CD8-positive, alpha-beta memory T cell (primary cell): ENCODE data around the gene TCF7. TPM values are rescaled to one million over a fixed set of nuclear protein-coding genes. Genes with fewer than 3 reads are reported as not detected.

Experiments used
- CTCF ChIA-PET: fragments of 350-600 bp; sonication (Branson Sonifier 250); formaldehyde crosslinking; loops from one replicate; lab custom pipeline; 2021; ENCODE audit warnings: antibody characterized with exemption; lab: Charles Lee
- POLR2A ChIA-PET: fragments of 350-600 bp; sonication (Branson Sonifier 250); formaldehyde crosslinking; loops from one replicate; lab custom pipeline; 2021; ENCODE audit warnings: antibody characterized with exemption; lab: Charles Lee
- DNase-seq, 5 donors: peaks; one replicate each; pipeline versions ENCODE4 v3.0.0 to v3.0.0-alpha.2; 2020 to 2022; ENCODE audit warnings: mixed read lengths in 1 of 5
- H3K27ac ChIP-seq: one replicate; pipeline ENCODE4 v1.7.0; 2013; ENCODE audit warnings: low read depth, mild to moderate bottlenecking, low read length, moderate library complexity
- H3K27me3 ChIP-seq: 2 replicates; pipeline ENCODE4 v1.7.0; 2013; ENCODE audit warnings: low read length, mild to moderate bottlenecking; ENCODE audit not compliant: insufficient read depth, poor library complexity, severe bottlenecking
- H3K36me3 ChIP-seq: 2 replicates; pipeline ENCODE4 v1.7.0; 2013; ENCODE audit warnings: mild to moderate bottlenecking, low read length, moderate library complexity; ENCODE audit not compliant: insufficient read depth
- H3K4me1 ChIP-seq: 2 replicates; pipeline ENCODE4 v1.7.0; 2013; ENCODE audit warnings: mild to moderate bottlenecking, low read length, moderate library complexity; ENCODE audit not compliant: insufficient read depth
- H3K4me3 ChIP-seq: 2 replicates; pipeline ENCODE4 v1.7.0; 2013; ENCODE audit warnings: mild to moderate bottlenecking, low read length
- H3K9me3 ChIP-seq: 2 replicates; pipeline ENCODE4 v1.7.0; 2013; ENCODE audit warnings: mild to moderate bottlenecking, low read length
- H3K27ac Mint-ChIP-seq, 8 donors: one replicate each; pipeline ENCODE4 v1.8.0; 2020 to 2021; ENCODE audit warnings: mixed read lengths in 8 of 8, mild to moderate bottlenecking in 6 of 8, inconsistent platforms in 3 of 8, moderate library complexity in 3 of 8
- H3K27me3 Mint-ChIP-seq, 2 donors: one replicate each; pipeline ENCODE4 v1.8.0; 2020 to 2021; ENCODE audit warnings: mixed read lengths in 2 of 2, mild to moderate bottlenecking in 1 of 2, moderate library complexity in 1 of 2
- H3K36me3 Mint-ChIP-seq, 3 donors: one replicate each; pipeline ENCODE4 v1.8.0; 2020 to 2021; ENCODE audit warnings: mixed read lengths in 3 of 3, inconsistent platforms in 1 of 3, mild to moderate bottlenecking in 1 of 3
- H3K4me1 Mint-ChIP-seq, 3 donors: one replicate each; pipeline ENCODE4 v1.8.0; 2020 to 2021; ENCODE audit warnings: mixed read lengths in 3 of 3, inconsistent platforms in 1 of 3, mild to moderate bottlenecking in 1 of 3
- H3K4me3 Mint-ChIP-seq, 7 donors: one replicate each; pipeline ENCODE4 v1.8.0; 2020 to 2021; ENCODE audit warnings: mixed read lengths in 7 of 7, mild to moderate bottlenecking in 6 of 7, moderate library complexity in 4 of 7, inconsistent platforms in 2 of 7
- H3K9me3 Mint-ChIP-seq, 5 donors: one replicate each; pipeline ENCODE4 v1.8.0; 2020 to 2022; ENCODE audit warnings: mixed read lengths in 5 of 5, mild to moderate bottlenecking in 3 of 5, moderate library complexity in 2 of 5, inconsistent platforms in 1 of 5
- polyA plus RNA-seq: library from polyadenylated mRNA; unstranded; fragments of 300-500 nt; fragmentation: Illumina TruSeq; gene quantifications from one replicate; pipeline ENCODE4 v1.2.3, GENCODE V29; 2021
- total RNA-seq, 2 experiments: library from RNA; stranded (reverse); gene quantifications; one replicate each; pipeline ENCODE4 v1.2.3, GENCODE V29; 2021

The TCF7 gene
- total and polyA plus RNA-seq, 3 experiments from 2014 or later = 85.2 to 344 (median 89.7) TPM

- peaks cover 86 to 99% (median 97%) of the 10 kb centered on the region in 3 donors for H3K4me1 Mint-ChIP-seq
- H3K9me3 Mint-ChIP-seq = no peaks in the 10 kb centered on the region
- DNase-seq = peak; percentile 63 to 89 (median 85)
- peak overlapping the region; percentile 65 for H3K27ac ChIP-seq
- no peaks in the 10 kb centered on the region for H3K27me3 ChIP-seq
- no peaks in the 10 kb centered on the region for H3K9me3 ChIP-seq
- H3K27ac Mint-ChIP-seq = peak overlapping the region; percentile 63 to 100 (median 98)
- CTCF ChIA-PET = interaction anchor here (0.9 to 5.8 kb wide), 2 partner anchors 54 to 82 kb away, joined by 3 to 50 read pairs; partner anchors contain the start of gene SKP1
- peaks cover 72% of the 10 kb centered on the region for H3K36me3 ChIP-seq
- peak overlapping the region; percentile 91 to 99 (median 96) for H3K4me3 Mint-ChIP-seq
- peaks cover 0 to 2% of the 10 kb centered on the region in 2 donors for H3K27me3 Mint-ChIP-seq
- H3K4me1 ChIP-seq = peaks cover 94% of the 10 kb centered on the region
- H3K36me3 Mint-ChIP-seq = peaks cover 24 to 97% (median 39%) of the 10 kb centered on the region in 3 donors
- POLR2A ChIA-PET = interaction anchor here (0.6 to 16.0 kb wide), 8 partner anchors 5 to 83 kb away, joined by 3 to 272 read pairs (median 4); partner anchors contain the start of gene TCF7
- peak overlapping the region; percentile 79 for H3K4me3 ChIP-seq
Measured at GRCh38 chr5:134122530-134122929, 8.0 kb downstream of the TCF7 start.

DNA sequence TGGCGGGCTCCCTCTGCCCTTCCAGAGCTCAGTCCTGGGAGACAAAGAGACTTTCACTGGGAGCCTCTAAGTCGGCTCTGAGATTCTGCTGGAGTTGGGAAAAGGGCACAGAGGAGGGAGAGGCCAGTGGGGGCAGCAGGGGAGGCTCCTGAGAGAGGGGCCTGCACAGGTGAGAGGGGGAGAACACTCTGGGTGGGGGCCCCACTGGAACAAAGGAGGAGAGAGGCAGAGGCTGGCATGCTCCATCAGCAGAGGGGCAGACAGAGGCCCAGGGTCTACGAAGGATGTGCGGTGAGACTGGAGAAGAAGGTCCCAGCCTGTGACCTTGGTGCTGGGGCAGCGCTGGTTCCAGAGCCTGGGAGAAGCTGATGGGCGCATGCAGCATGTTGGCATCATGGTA, 8.9 kb downstream of the TCF7 start:
- POLR2A ChIA-PET = interaction anchor here (6.1 to 16.0 kb wide), 3 partner anchors 5 to 16 kb away, joined by 48 to 272 read pairs (median 272); partner anchors contain the start of gene TCF7
- H3K27me3 Mint-ChIP-seq = peaks cover 0 to 2% of the 10 kb centered on the region in 2 donors
- CTCF ChIA-PET = interaction anchor here (5.8 kb wide), 1 partner anchor 83 kb away, joined by 50 read pairs; no protein-coding TSS in a partner anchor
- peaks cover 94% of the 10 kb centered on the region for H3K4me1 ChIP-seq
- no peaks in the 10 kb centered on the region for H3K9me3 Mint-ChIP-seq
- peak overlapping the region; percentile 82 to 100 (median 98) for H3K27ac Mint-ChIP-seq
- H3K27ac ChIP-seq = peak overlapping the region; percentile 65
- peak overlapping the region; percentile 91 to 99 (median 96) for H3K4me3 Mint-ChIP-seq
- no peaks in the 10 kb centered on the region for H3K27me3 ChIP-seq
- DNase-seq = no peak
- H3K36me3 Mint-ChIP-seq = peaks cover 20 to 97% (median 37%) of the 10 kb centered on the region in 3 donors
- H3K9me3 ChIP-seq = no peaks in the 10 kb centered on the region
- H3K4me3 ChIP-seq = peak overlapping the region; percentile 79
- H3K4me1 Mint-ChIP-seq = peaks cover 88 to 99% (median 99%) of the 10 kb centered on the region in 3 donors
- H3K36me3 ChIP-seq = peaks cover 72% of the 10 kb centered on the region

DNA sequence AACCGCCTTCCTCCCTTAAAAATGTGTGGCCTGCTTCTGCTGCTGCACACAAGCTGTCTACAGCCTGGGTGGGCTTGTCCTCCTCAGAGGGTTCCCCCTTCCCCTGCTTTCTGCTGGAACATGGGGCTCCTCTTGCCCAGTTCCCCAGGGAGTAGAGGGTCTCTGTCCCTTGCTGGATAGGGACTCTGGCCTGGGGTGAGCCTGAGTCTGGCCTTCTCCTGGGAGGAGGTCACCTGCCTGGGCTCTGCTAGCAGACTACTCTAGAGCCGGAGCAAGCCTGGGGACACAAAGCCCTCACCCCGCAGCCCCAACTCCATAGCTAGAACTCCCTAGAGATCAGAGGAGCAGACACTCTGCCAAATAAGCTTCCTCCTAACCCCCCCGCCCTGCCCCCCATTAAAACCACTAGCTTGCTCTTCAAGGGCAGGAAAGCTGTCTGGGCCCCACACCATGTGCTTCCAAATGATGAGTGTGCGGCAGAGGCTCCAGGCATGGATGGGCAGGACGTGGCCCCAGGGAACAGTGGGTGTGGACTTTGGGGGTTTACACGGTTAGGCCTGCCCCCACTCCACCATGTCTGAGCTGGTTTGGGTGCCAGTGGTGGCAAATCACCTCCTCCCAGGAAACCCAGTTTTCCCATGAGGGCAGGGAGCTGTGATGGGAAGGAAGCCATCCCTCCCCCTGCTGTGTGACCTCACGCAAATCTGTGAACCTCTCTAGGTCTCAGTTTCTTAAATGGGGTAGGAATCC, 10.0 kb downstream of the TCF7 start:
- H3K9me3 Mint-ChIP-seq = no peaks in the 10 kb centered on the region

GRCh38 chr5:134125039-134126015, 10.8 kb downstream of the TCF7 start:
- H3K27ac ChIP-seq = peak overlapping the region; percentile 9
- Mint-ChIP-seq H3K4me1 (peaks cover 89 to 99% (median 99%) of the 10 kb centered on the region in 3 donors), H3K27ac (peak overlapping the region; percentile 92 to 100 (median 98)), H3K9me3 (no peaks in the 10 kb centered on the region), H3K4me3 (peak overlapping the region; percentile 91 to 99 (median 96)), H3K36me3 (peaks cover 11 to 97% (median 25%) of the 10 kb centered on the region in 3 donors), H3K27me3 (peaks cover 0 to 2% of the 10 kb centered on the region in 2 donors)
- H3K4me1 ChIP-seq = peaks cover 100% of the 10 kb centered on the region
- H3K4me3 ChIP-seq = peak overlapping the region; percentile 79
- no peaks in the 10 kb centered on the region for H3K9me3 ChIP-seq
- no peak for DNase-seq
- no peaks in the 10 kb centered on the region for H3K27me3 ChIP-seq
- POLR2A ChIA-PET = interaction anchor here (0.6 to 16.0 kb wide), 10 partner anchors 3 to 93 kb away, joined by 3 to 272 read pairs (median 4); partner anchors contain the start of gene TCF7
- CTCF ChIA-PET = interaction anchor here (0.8 to 5.8 kb wide), 4 partner anchors 47 to 85 kb away, joined by 3 to 50 read pairs (median 4); no protein-coding TSS in a partner anchor
- peaks cover 63% of the 10 kb centered on the region for H3K36me3 ChIP-seq

More for the DNA sequence above, 10.0 kb downstream of the TCF7 start:
- H3K36me3 Mint-ChIP-seq = peaks cover 18 to 97% (median 34%) of the 10 kb centered on the region in 3 donors
- ChIA-PET POLR2A (interaction anchor here (0.7 to 16.0 kb wide), 9 partner anchors 4 to 85 kb away, joined by 3 to 272 read pairs (median 4); partner anchors contain the start of gene TCF7), CTCF (interaction anchor here (0.8 to 5.8 kb wide), 4 partner anchors 47 to 84 kb away, joined by 3 to 50 read pairs (median 4); no protein-coding TSS in a partner anchor)
- H3K27ac ChIP-seq = peak overlapping the region; percentile 9
- H3K4me1 ChIP-seq = peaks cover 98% of the 10 kb centered on the region
- peak overlapping the region; percentile 91 to 99 (median 96) for H3K4me3 Mint-ChIP-seq
- peaks cover 71% of the 10 kb centered on the region for H3K36me3 ChIP-seq
- peak in 4 of 5 donors; percentile 33 to 74 (median 60) for DNase-seq
- H3K27me3 ChIP-seq = no peaks in the 10 kb centered on the region
- peaks cover 89 to 99% (median 99%) of the 10 kb centered on the region in 3 donors for H3K4me1 Mint-ChIP-seq
- peaks cover 0 to 2% of the 10 kb centered on the region in 2 donors for H3K27me3 Mint-ChIP-seq
- H3K9me3 ChIP-seq = no peaks in the 10 kb centered on the region
- peak overlapping the region; percentile 92 to 100 (median 98) for H3K27ac Mint-ChIP-seq
- H3K4me3 ChIP-seq = peak overlapping the region; percentile 79

- POLR2A ChIA-PET = interaction anchor here (1.0 to 16.0 kb wide), 5 partner anchors 10 to 88 kb away, joined by 3 to 272 read pairs (median 4); partner anchors contain the start of gene TCF7
- Mint-ChIP-seq H3K27ac (peak overlapping the region; percentile 92 to 100 (median 98)), H3K27me3 (peaks cover 0 to 2% of the 10 kb centered on the region in 2 donors), H3K36me3 (peaks cover 14 to 97% (median 24%) of the 10 kb centered on the region in 3 donors), H3K4me1 (peaks cover 94 to 100% (median 100%) of the 10 kb centered on the region in 3 donors), H3K9me3 (peaks cover 0 to 2% (median 0%) of the 10 kb centered on the region in 5 donors), H3K4me3 (peak overlapping the region; percentile 91 to 99 (median 96))
- Histone ChIP-seq H3K27ac (peak overlapping the region; percentile 29), H3K4me1 (peaks cover 100% of the 10 kb centered on the region), H3K36me3 (peaks cover 59% of the 10 kb centered on the region), H3K27me3 (no peaks in the 10 kb centered on the region), H3K9me3 (no peaks in the 10 kb centered on the region), H3K4me3 (peak overlapping the region; percentile 72)
- peak in 1 of 5 donors; percentile 62 for DNase-seq
- CTCF ChIA-PET = interaction anchor here (2.2 to 4.5 kb wide), 2 partner anchors 13 to 88 kb away, joined by 13 to 40 read pairs; no protein-coding TSS in a partner anchor
Measured at GRCh38 chr5:134127376-134127861, 12.9 kb downstream of the TCF7 start.

DNA sequence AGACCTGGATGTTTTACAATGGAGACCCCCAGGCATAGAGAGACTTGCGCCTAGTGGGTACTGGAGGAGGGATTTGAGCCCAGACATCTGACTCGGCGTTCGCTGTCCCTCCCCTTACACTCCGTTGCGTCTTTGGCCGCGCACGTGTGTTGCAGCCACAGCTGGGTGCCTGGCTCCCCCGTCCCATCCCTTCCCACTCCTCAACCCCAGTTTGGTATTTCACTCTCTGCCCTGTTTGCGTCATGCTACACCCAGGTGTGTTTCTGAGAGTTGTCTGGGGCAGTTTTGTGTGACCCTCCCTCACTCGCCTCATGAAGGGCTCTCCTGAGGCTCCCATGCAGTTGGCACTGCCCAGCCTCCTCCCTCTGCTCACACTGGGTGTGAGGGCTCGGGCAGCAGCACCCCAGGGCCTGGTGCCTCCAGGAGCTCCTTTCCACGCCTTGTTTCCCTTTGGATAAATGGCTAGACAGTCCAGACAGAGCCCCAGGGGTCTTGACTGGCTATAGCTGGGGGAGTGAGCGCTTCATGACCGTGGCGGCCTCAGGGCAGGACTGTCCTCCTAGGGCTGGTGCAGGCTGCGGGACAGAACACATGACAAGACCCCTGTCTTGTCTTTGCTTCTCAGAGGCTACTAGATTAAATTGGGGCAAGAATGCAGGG, 13.6 kb downstream of the TCF7 start:
- H3K27ac Mint-ChIP-seq = peak overlapping the region; percentile 92 to 100 (median 98)
- H3K4me1 ChIP-seq = peaks cover 100% of the 10 kb centered on the region
- H3K4me3 ChIP-seq = peak overlapping the region; percentile 72
- no peak for DNase-seq
- peaks cover 58% of the 10 kb centered on the region for H3K36me3 ChIP-seq
- ChIA-PET POLR2A (interaction anchor here (0.9 to 16.0 kb wide), 6 partner anchors 11 to 89 kb away, joined by 3 to 272 read pairs (median 6); partner anchors contain the start of gene TCF7), CTCF (interaction anchor here (2.2 to 4.5 kb wide), 3 partner anchors 12 to 88 kb away, joined by 9 to 40 read pairs (median 13); no protein-coding TSS in a partner anchor)
- peaks cover 19 to 98% (median 25%) of the 10 kb centered on the region in 3 donors for H3K36me3 Mint-ChIP-seq
- H3K9me3 Mint-ChIP-seq = peaks cover 0 to 2% (median 0%) of the 10 kb centered on the region in 5 donors
- H3K27me3 Mint-ChIP-seq = peaks cover 0 to 2% of the 10 kb centered on the region in 2 donors
- peak overlapping the region; percentile 26 for H3K27ac ChIP-seq
- peak overlapping the region; percentile 91 to 99 (median 96) for H3K4me3 Mint-ChIP-seq
- no peaks in the 10 kb centered on the region for H3K9me3 ChIP-seq
- peaks cover 94 to 100% (median 100%) of the 10 kb centered on the region in 3 donors for H3K4me1 Mint-ChIP-seq
- no peaks in the 10 kb centered on the region for H3K27me3 ChIP-seq
